GM12878 (cell line): ENCODE results near the gene DAPK2. TPM values are rescaled to one million over a fixed set of nuclear protein-coding genes. Genes with fewer than 3 reads are reported as not detected.

Source experiments
- BCLAF1 ChIP-seq: fragments of 450-650 bp; IDR thresholded peaks from 2 replicates; pipeline ENCODE4 v1.6.1; 2017; ENCODE audit warnings: antibody characterized with exemption, mild to moderate bottlenecking, moderate library complexity
- CBFB ChIP-seq: IDR thresholded peaks from 2 replicates; pipeline ENCODE4 v1.6.1; 2016; ENCODE audit warnings: antibody characterized with exemption, low read depth
- EED ChIP-seq: sonication (generic); IDR thresholded peaks from 2 replicates; pipeline ENCODE4 v1.6.1; 2016; ENCODE audit warnings: antibody characterized with exemption, low read depth
- EZH2 ChIP-seq: IDR thresholded peaks from 2 replicates; pipeline ENCODE4 v1.6.1; 2012; ENCODE audit warnings: low read depth, mild to moderate bottlenecking, control low read depth, inconsistent platforms, low read length, borderline replicate concordance; ENCODE audit not compliant: control insufficient read depth
- SREBF1 ChIP-seq: IDR thresholded peaks from 2 replicates; pipeline ENCODE4 v1.6.1; 2012; ENCODE audit warnings: mild to moderate bottlenecking, low read length
- polyA plus RNA-seq, 11 experiments: library from polyadenylated mRNA; depleted of rRNA in 4 of 11; unstranded in 6 of 11; stranded (reverse) in 5 of 11; fragments of >200 nt; fragmentation: Nextera tagmentation in 4 of 11; fragmentation: Illumina TruSeq in 1 of 11; extraction: Ambion mirVana in 4 of 11; extraction: Trizol in 1 of 11; gene quantifications; 1 replicate in 1 of 11; 2 replicates in 10 of 11; pipeline versions ENCODE4 v1.2.1 to v1.2.3, GENCODE V29; 2011 to 2016; ENCODE audit warnings: inconsistent platforms in 2 of 11, missing spikeins in 2 of 11, low read depth in 1 of 11
- total RNA-seq, 4 experiments: library from RNA; depleted of rRNA in 3 of 4; stranded (reverse); fragments of >200 nt in 3 of 4; fragmentation: Illumina TruSeq in 1 of 4; extraction: Trizol in 1 of 4; gene quantifications; 2 replicates each; pipeline versions ENCODE4 v1.2.1 to v1.2.3, GENCODE V29; 2013 to 2021
- TF ChIP-seq, protein P1 (sequence below): IDR thresholded peaks from 2 replicates; pipeline ENCODE4 v1.6.1; 2011; ENCODE audit warnings: mild to moderate bottlenecking, low read depth, low read length, moderate library complexity; ENCODE audit not compliant: insufficient replicate concordance
- TF ChIP-seq, protein P2 (sequence below): IDR thresholded peaks from 2 replicates; pipeline ENCODE4 v1.6.1; 2011; ENCODE audit warnings: low read depth, low read length, improper control_type of control experiment, borderline replicate concordance

Gene DAPK2
- total and polyA plus RNA-seq, 10 of the 15 experiments (the other 5 are each of a cell fraction or from before 2014, with no cell fraction given): 0.69 to 8.4 (median 4.1) TPM

DNA sequence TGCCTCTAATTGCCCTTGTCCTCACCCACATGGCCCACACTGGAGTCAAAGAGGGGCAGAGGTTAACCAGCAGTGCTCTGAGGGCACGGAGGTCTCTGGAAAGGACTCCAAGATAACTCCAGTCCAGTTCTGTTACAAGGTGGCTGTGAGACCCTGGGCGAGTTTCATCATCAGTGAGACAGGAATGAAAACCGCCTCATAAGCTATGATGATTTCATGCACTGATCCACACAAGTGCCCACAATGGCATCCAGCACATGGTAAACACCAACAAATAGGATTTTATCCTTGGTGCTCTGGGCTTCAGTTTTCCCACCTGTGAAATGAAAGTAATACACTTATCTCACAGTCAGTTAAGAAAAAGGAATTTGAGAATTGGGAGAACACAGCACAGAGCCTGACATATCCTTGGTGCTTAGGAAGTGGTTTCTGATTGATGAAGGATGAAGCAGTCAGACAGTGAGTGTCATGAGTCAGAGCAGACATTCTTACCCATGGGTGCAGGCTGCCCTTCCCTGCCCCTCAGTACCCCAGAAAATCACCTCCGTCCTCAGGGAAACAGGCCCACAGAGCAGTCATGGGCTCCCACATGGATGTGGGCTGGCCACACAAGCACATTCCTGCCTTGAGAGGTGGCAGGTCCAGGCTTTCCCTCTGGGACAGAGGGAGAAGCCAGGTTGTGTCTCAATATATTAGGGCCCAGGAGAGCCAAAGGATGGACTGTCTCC lies 48.4 kb downstream of the DAPK2 start (continued):
- TF ChIP-seq EZH2: no peak
- TF ChIP-seq, protein P1, sequence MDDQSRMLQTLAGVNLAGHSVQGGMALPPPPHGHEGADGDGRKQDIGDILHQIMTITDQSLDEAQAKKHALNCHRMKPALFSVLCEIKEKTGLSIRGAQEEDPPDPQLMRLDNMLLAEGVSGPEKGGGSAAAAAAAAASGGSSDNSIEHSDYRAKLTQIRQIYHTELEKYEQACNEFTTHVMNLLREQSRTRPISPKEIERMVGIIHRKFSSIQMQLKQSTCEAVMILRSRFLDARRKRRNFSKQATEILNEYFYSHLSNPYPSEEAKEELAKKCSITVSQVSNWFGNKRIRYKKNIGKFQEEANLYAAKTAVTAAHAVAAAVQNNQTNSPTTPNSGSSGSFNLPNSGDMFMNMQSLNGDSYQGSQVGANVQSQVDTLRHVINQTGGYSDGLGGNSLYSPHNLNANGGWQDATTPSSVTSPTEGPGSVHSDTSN: no peak
- no peak for TF ChIP-seq EED
- TF ChIP-seq SREBF1: no peak
- TF ChIP-seq BCLAF1: no peak
- TF ChIP-seq, protein P2, sequence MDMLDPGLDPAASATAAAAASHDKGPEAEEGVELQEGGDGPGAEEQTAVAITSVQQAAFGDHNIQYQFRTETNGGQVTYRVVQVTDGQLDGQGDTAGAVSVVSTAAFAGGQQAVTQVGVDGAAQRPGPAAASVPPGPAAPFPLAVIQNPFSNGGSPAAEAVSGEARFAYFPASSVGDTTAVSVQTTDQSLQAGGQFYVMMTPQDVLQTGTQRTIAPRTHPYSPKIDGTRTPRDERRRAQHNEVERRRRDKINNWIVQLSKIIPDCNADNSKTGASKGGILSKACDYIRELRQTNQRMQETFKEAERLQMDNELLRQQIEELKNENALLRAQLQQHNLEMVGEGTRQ: no peak
- TF ChIP-seq CBFB: no peak
- TF ChIP-seq, all 136 proteins: peak for 0
